NK-92 (cell line): Measurements from ENCODE around the gene SH3RF3.
"Not testable (repeated sequence)": the region's sequence is repeated elsewhere in the genome, so short reads cannot be mapped to it uniquely, and the experiment has no call there.

Experiments used
- DNase-seq: peaks from one replicate; lab custom pipeline; 2025; ENCODE audit not compliant: unreplicated experiment; lab: John Stamatoyannopoulos, UW

The SH3RF3 gene

DNA sequence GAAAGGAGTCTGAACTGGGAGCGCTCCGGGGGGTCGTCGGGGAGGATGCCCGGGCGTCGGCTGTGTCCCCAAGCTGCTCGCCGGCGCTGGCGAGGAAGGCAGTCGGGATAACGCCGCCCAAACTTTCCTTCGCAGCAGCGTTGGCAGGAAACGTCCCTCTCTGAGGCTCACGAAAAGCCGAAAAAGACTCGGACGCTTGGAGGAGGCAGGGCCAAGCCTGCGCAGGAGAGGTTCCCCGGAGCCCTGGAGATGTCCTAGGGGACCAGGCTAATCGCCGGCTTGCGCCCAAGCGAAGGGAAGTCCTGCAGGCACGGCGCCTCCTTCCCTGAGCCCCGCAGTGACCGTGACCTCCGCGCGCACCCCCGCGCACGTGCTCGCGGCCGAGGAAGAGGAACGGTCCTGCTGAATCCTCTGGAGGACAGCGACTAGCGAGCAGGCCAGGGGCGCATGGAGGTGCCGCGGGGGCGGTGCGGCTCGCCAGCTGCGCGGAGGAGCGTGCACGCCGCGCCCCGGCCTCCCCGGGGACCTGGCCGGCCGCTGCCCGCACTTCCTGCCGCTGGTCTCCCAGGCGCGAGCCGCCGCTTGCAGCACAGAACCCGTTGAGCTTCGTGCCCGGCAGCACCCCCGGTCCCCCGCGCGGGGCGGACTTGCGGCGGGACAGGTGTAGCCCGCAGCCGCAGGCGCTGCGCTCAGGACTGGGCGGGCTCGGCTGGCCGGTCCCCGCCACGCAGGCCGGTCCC is at the start of gene SH3RF3:
Gene SH3RF3, plus strand, starts transcription at position 590 of the 740 bp plus-strand sequence.
- no peak for DNase-seq

DNA sequence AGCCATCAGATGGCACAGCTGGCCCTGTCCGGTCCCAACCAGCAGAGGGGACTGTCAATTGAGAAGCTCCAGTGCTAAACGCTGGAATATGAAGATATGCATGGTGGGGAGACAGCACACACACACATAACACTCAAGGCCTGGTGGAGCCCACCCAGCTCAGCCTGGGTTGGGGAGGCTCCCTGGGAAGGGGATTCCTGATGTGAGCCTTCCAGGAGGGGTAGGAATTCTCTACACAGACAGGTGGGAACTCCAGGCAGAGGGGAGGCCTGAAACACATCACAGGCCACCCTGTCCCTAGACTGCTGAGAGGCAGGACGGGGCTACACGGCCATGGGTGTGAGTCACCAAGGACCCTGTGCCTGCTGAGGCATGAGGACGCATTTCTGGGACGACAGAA is 49.4 kb upstream of the SH3RF3 start:
- no peak for DNase-seq

DNA sequence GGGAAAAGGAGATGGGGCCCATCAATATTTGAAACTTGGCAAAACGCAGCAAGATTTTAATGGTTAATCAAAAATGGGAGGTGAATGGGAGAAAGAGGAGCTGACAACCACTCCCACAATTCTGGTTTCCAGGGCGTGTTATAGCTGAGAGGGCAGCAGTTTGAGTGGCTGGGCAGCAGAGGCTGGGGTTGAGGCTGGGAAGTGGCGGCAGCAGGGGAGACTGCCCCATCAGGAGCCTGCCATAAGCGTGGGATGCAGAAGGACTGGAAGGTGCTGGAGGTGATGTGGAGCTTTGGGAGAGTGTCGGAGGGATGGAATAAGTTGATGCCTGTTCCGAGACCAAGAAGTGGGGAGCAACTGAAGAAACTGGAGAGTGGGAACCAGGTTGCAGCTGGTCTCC is 48.9 kb upstream of the SH3RF3 start:
- DNase-seq: no peak

DNA sequence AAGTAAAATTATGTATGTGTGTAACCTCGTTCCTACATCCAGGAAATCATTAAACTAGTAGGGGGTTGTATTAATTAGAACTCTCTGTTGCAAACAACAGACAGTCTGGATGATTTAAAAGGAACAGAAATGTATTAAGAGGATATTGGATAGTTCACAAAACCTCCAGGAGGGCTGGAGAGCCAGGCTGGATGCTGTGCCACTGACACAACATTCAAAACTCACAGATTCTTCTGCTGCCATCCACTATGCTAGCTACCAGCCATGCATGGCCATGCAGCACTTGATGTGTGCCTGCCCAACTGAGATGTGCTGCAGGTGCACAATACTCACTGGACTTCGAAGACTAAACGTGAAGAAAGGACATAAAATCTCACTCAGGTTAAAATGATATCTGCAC is 48.2 kb upstream of the SH3RF3 start:
- no peak for DNase-seq

DNA sequence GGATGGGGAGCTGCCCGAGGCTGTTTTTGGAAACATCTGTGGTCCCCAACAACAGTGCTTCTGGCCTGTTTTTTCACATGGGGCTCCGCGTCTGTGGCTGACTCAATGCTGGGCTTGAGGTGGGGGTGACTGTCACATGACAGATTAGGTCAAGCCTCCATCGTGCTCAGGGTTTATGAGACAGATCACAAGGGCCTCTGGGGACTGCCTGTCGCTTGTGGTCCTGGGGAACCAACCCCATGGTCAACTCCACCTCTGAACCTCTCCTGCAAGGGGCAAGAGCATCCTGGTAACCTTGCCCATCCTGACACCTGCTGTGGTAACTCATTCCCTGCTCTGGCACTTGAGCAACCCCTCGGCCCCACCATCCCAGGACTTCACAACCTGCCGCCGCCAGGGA is 47.6 kb upstream of the SH3RF3 start:
- DNase-seq: no peak

DNA sequence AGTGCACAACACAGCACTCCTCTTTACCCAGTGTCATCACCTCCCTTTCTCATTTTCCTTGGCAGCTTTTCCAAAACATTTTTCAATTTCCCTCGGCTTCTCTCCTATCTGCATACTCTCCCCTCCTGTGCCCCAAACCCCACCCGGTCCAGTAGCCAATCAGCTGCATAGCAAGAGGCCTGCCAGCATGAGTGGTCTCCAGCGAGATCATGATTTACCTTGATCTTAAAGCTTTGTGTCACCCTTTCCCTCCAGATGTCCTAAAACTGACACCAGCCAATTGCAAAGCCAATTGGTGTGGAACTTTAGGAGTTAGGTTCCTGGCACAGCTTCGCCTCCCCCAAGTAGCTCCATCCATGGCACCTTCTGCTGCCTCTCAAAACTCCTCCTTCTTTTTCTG is 45.2 kb upstream of the SH3RF3 start:
- DNase-seq: no peak

DNA sequence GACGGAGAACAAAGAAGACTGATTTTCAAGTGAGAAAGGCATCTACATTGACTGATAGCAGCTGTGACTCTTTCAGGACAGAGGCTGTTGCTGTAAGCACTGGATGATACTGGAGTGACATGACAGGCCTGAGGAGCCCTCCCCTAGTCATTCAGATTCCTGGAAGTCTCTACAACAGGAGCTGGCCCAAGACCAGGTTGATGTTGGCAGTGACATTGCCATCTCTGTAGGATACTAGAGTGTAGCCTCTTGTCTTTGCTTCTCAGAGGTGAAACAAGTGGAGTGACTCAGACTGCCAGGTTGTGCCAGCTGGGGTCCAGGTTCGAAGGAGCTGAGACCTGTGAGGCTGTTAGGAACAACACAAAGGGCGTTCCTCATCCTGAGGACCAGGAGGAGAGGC is 44.7 kb upstream of the SH3RF3 start:
- DNase-seq: no peak

DNA sequence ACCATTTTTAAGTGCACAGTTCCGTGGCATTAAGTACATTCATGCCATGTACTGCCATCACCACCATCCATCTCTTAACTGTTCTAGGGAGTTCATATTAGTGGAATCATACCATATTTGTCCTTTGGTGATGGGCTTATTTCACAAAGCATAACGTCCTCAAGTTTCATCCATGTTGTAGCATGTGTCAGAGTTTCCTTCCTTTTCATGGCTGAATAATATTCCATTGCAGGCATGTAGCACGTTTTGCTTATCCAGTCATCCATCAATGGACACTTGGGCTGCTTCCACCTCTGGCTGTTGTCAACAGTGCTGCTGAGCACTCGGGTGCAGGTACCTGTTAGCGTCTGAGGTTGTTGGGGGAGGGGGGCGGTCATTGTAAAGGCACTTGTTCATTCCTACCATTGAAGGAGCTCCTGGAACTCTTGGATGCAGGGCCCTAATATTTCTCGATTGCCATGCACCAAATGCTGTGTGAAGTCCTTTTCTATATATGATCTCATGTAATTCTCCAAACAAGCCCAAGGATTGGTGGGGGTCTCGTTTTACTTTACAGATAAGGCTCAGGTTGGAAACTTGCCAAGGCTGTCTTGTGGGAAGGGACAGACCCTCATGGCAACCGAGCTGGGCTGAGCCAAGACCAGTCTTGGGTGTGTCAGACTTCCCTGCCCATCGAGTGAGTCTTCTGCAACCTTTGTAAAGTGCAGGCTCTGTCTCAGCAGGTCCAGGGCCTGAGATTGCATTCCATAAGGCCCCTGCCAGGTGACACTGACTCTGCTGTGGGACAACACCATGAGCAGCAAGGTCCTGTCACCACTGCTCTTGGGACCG is 42.9 kb upstream of the SH3RF3 start:
- DNase-seq: no peak

DNA sequence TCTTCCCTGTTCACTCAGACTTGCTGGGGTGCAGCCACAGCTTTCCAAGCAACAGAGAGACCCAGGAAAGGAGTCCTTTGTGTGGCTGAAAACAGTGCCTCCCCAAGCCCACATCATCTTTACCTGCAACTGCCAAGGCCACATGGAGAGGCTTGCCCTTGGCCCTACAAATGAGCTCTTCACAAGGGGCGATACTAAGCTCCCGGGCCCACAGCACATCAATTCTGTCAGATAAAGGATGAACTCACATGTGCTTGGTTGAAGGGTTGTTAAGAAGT is 42.3 kb upstream of the SH3RF3 start:
- no peak for DNase-seq

DNA sequence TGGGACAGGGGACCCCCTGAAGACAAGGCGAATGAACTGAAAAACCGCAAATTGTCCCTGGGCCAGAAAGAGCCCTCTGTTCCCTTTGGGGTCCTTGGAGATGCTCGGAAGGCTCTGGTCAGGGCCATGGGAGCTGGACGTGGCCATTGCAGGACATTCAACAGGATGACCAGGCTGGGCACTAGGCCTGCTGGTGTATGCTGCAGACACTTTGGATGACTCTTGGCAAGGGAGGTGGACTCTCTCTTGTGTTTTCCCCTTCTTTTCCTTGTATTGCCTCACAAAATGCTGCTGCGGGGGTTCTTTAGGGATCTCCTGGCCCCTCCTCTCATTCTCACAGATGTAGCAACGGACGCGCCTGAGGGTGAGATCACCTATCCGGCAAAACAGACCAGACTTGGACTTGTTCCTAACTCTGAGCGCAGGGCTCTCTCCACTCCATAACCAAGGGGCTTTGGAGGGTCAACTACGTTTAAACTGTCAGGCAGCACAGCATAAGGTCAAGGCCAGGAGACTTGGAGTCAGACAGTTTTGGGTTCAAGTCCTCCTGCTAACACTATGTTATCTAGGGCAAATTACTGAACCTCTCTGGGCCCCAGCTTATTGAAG is 41.8 kb upstream of the SH3RF3 start:
- DNase-seq: no peak

DNA sequence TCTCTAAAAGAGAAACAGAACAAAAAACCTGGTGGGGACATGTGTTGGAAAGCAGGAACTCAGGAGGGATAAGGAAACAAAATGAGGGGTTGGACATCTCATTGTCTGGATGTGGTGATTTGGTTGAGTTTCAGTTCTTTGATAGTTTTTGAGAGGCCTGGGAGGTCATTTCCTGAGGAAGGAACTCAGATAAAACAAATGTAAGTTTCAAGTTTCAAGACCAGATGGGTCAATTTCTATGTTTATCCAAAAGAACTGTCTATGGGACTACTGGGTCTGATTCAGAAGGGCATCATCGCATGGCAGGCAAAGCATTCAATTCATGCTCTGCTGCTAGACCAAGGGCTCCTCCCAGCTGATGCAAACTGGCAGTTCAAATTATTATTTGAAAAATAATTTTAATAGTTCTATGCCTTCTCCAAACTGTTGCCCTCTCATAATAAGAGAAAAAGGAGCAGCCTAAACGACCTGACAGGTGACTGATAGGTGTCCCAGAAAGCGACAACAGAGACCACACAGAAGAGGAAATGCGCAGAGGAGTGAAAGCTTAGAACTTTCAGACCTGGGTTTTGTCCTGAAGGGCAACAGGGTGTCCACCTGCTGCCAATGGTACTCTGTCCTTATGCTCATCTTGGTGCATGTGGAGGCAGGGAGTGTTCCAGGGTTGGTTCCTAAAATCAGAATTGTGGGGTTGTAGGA is 39.3 kb upstream of the SH3RF3 start:
- DNase-seq: no peak

DNA sequence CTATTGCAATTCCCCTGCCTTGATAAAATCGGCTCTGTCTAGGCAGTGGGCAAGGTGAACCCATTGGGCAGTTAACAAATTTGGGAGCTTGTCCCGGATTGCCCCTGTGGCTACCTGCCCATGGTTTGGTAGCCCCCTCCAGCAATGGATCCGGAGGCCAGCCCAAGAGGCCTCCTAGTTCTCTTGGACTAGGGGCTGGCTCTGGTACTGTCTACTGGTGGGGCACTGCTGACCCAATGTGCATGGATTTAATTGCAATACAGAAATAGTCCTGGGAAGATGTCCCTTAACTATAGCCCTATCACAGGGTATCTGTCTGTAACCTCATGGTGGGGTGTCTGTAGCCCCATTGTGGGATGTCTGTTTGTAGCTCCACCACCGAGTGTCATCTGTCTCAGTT is 37.5 kb upstream of the SH3RF3 start:
- DNase-seq: no peak

DNA sequence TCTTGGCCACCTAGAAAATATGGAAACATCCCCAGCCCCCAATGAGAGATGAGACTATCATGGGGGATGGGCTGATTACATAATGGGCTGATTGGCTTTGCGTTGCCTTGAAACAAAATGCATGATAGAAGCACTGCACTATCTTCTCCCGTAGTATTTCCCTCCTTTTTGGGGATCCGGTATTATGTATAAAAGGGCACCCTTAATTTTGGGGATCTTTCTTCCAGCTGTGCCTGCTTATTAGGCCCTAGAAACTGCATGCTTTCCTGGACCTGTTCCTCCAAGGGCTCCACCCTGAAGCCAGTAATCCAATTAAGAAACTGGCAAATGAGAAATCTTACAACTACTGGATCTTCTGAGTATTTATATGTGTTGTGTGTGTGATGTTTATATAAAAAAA is 34.9 kb upstream of the SH3RF3 start:
- DNase-seq: no peak

DNA sequence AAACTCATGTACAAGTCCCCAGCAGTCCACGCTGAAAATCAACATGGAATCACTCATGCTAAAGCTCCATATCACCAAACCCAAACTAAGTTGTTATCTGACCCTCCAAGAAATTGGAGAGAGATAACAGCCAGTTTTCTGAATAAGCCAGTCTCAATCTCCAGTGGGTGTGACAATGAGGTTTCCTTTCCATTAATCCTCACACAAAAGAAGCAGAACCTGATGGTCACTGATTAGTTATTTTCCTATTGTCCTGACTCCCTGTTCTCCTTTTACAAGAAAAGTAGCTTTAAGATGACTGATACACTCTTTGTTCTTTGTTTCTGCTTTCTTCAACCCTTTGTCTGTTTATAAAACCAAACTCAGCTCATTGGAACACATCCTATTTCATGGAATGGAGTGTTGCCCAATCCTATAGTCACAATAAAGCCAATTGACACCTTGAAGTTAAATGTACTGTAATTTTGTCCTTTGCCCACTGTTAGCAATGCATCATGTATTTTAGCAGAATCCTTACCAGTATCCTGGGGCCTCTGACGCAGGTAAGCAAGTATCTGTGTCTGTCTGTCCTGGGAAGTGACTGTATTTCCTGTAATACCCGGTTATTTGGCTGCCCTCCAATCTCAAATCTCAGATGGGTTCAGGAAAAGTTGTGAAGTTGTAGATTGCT is 30.6 kb upstream of the SH3RF3 start:
- DNase-seq: no peak

DNA sequence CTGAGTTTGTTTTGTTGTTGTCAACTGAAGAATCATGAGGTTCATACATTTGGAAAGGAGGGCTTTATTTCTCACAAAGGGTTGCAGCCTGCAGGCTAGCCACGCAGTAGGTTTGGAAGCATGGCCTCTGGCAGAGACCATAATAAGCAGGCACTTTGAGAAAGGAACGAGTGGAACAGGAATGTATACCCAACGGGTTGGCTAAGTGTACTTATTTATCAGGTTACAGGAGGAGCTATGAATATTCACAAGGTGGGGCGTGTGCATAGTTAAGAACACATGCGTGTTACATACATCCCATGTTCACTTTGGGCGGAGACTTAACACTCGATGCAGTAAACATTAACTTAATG is 30.1 kb upstream of the SH3RF3 start:
- DNase-seq: no peak

DNA sequence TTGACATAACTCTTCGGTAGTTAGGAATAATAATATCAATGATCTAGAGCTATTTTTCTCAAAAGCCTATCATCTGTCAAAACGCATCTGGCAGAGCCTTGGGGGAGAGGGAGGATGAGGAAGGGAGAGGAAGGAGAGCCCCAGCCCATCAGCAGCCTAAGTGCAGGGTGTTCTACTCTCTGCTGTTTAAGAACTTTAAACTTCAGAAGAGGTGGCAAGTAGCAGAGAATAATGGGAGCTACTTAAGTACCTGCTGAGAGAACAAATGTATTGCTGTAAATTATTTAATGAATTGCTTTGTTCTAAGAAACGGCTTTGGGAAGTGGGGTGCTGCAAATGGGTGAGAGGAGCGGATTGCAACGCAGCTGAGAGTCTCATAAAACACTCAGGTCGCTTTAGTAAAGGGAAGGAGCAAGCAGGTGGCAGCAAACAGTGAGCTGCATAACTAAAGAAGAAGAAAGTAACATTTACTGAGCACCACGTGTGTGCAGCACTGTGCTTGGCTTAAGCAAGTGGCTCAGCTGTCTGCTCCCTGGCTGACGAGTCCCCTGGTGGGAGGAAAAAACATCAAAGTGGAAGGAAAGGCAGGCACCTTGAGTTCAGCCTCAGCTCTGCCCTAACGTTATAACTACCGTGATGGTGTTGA is 26.3 kb upstream of the SH3RF3 start:
- no peak for DNase-seq

DNA sequence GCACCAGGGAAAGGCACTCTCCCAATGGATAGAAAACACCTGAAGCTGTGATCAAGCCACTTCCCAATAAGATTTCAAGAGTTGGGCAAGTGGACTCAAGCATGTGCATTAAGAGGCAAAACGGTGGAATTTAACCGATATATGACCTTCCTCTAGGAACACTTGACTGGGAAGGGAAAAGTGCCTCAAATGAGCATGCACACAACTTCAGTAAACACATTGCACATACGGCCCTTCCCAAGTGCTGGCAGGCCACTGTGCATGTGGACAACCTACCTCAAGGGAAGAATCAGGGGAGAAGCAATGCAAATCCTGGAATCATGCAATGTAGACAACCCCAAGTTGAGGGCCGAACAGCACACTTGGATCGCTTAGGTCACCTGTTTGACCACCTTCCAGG is 23.9 kb upstream of the SH3RF3 start:
- no peak for DNase-seq

DNA sequence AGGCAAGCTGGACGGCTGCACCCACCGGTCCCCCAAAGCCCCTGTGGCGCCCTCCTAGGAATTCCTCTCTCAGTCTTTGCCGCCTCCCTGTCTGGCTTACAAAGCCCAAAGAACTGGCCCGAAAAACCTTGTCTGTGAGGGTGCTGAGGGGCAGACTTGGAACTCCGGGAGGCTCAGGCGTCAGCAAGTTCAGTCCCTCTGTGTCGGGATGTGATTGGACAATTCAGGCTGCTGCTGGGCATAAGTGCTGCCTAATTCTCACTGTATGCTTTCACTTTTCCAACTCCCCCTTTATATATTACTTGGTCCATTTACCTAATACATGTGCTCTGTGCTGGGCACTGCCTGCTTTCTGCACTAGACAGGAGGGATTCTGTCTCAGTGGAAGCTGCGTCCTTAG is 20.3 kb upstream of the SH3RF3 start:
- no peak for DNase-seq

DNA sequence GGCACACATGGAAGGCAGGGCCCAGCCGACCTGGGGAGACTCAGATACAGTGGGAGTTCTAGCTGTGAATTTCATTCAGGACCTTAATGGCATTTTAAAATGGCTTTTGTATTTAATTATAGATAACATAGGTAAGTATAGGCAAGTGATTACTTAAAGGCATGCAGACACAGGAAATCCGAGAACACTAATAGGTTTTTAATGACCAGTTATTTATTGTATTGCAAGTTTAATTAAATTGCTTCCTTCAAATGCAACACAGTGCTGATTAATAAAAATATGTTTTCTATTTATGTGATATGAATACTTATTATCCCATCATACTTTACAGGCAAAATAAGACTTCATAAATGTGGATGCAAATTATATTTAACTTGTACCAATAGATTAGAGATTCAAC is 19.7 kb upstream of the SH3RF3 start:
- DNase-seq: no peak

DNA sequence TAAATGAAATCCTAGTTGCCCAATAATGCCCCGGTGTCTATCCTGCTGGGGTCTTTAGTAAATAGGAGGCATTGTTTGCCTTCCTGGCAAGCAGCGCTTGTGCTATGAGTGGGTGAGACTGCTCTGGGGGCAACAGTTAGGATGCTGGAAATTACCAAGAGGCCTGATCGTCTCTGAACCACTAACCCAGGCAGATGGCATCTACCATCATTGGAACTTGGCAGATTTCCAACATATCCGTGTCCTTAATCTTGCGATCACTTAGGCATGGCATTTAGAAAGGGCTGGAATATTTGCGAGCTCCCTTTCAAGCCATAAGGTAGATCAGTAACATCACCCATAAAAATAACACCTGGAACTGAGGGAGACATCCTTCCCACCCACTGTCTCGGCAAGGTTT is 18.8 kb upstream of the SH3RF3 start:
- DNase-seq: no peak

DNA sequence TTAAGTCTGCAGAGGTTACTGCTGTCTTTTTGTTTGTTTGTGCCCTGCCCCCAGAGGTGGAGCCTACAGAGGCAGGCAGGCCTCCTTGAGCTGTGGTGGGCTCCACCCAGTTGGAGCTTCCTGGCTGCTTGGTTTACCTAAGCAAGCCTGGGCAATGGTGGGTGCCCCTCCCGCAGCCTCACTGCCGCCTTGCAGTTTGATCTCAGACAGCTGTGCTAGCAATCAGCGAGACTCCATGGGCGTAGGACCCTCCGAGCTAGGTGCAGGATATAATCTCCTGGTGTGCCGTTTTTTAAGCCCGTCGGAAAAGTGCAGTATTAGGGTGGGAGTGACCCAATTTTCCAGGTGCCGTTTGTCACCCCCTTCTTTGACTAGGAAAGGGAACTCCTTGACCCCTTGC is 11.8 kb upstream of the SH3RF3 start:
- DNase-seq: not testable (repeated sequence)
